Astrocyte of the spinal cord (primary cell): ENCODE results near the gene DGKD.
A peak's percentile ranks its signal among the peaks of the same experiment; 100 is the strongest.

Experiments
- DNase-seq: peaks from one replicate; pipeline ENCODE4 v3.0.0; 2011; ENCODE audit warnings: low read depth, low spot score
- H3K4me3 ChIP-seq: 2 replicates; pipeline ENCODE4 v1.5.1; 2011; ENCODE audit warnings: low read depth, mild to moderate bottlenecking, low read length, moderate library complexity
- CTCF ChIP-seq: IDR thresholded peaks from 2 replicates; pipeline ENCODE4 v1.5.1; 2012; ENCODE audit warnings: low read depth, mild to moderate bottlenecking, low read length, inconsistent platforms
- in situ Hi-C: cut with HindIII; loops from 2 replicates; pipeline ENCODE4 v1.10.0; 2017; ENCODE audit warnings: low sequenced_read_pairs

DGKD gene

GRCh38 chr2:233351423-233351822 is 2.9 kb upstream of the DGKD start:
- in situ Hi-C loops = no loop called here
- DNase-seq = peak; percentile 23
- no peak overlapping the region for H3K4me3 ChIP-seq
- no peak for TF ChIP-seq CTCF

GRCh38 chr2:233352141-233352842 is 2.0 kb upstream of the DGKD start:
- in situ Hi-C loops = no loop called here
- H3K4me3 ChIP-seq = no peak overlapping the region
- TF ChIP-seq CTCF = no peak
- DNase-seq = no peak

- in situ Hi-C loops = no loop called here
- DNase-seq = no peak
- no peak for TF ChIP-seq CTCF
- no peak overlapping the region for H3K4me3 ChIP-seq
These were observed 1.1 kb upstream of the DGKD start for GRCh38 chr2:233353101-233353768.

GRCh38 chr2:233354500-233354924 is 218 bp downstream of the DGKD start:
- TF ChIP-seq CTCF = no peak
- in situ Hi-C loops = no loop called here
- DNase-seq = no peak
- peak overlapping the region; percentile 70 for H3K4me3 ChIP-seq

GRCh38 chr2:233354971-233355574 is 779 bp downstream of the DGKD start:
- in situ Hi-C loops = no loop called here

GRCh38 chr2:233355916-233356315 is 1.6 kb downstream of the DGKD start:
- no peak for DNase-seq
- H3K4me3 ChIP-seq = no peak overlapping the region
- in situ Hi-C loops = no loop called here
- TF ChIP-seq CTCF = no peak

More at GRCh38 chr2:233354971-233355574, 779 bp downstream of the DGKD start:
- DNase-seq = peak; percentile 14
- no peak for TF ChIP-seq CTCF
- H3K4me3 ChIP-seq = peak overlapping the region; percentile 70
